Tibial artery (tissue), 4 donors: Measurements from ENCODE around the gene ALPG.
"Not testable (repeated sequence)": the region's sequence is repeated elsewhere in the genome, so short reads cannot be mapped to it uniquely, and the experiment has no call there.

ENCODE experiments used
- DNase-seq, 2 donors: peaks; one replicate each; pipeline ENCODE4 v3.0.0-alpha.2; 2019
- H3K27ac ChIP-seq, 2 donors: fragments of 200-600 bp; sonication (generic) in 1 of 2; 1 replicate in 1 of 2; 2 replicates in 1 of 2; pipeline ENCODE4 v1.5.1; 2018 to 2019; ENCODE audit warnings: mild to moderate bottlenecking in 1 of 2
- H3K27me3 ChIP-seq, 2 donors: fragments of 200-600 bp; sonication (generic) in 1 of 2; one replicate each; pipeline versions ENCODE4 v1.5.1 to v1.6.0; 2016 to 2019
- H3K36me3 ChIP-seq, 3 donors: fragments of 200-600 bp; sonication (generic) in 2 of 3; one replicate each; pipeline ENCODE4 v1.5.1; 2016 to 2019; ENCODE audit warnings: mild to moderate bottlenecking in 2 of 3
- H3K4me1 ChIP-seq, 4 donors: fragments of 200-600 bp; sonication (generic) in 2 of 4; 1 replicate in 3 of 4; 2 replicates in 1 of 4; pipeline ENCODE4 v1.5.1; 2016 to 2019
- H3K4me3 ChIP-seq, 2 donors: fragments of 200-600 bp; sonication (generic) in 1 of 2; 1 replicate in 1 of 2; 2 replicates in 1 of 2; pipeline ENCODE4 v1.5.1; 2018 to 2019; ENCODE audit warnings: mild to moderate bottlenecking in 2 of 2
- H3K9me3 ChIP-seq, 3 donors: fragments of 200-600 bp; sonication (generic) in 1 of 3; one replicate each; pipeline ENCODE4 v1.5.1; 2016 to 2019
- intact Hi-C: fragments of 100-400 bp; cut with DNase I; formaldehyde crosslinking; loops from one replicate; pipeline ENCODE4 v1.15.0; 2023; ENCODE audit warnings: low total_unique reads
- TF ChIP-seq, protein P1 (sequence below), 2 experiments: fragments of 200-600 bp in 1 of 2; fragments of 450-650 bp in 1 of 2; IDR thresholded peaks; one replicate each; pipeline ENCODE4 v1.5.1; 2017 to 2019; ENCODE audit warnings: antibody characterized with exemption in 2 of 2, mild to moderate bottlenecking in 1 of 2, moderate library complexity in 1 of 2

The ALPG gene

GRCh38 chr2:232388324-232388891, 18.2 kb upstream of the ALPG start:
- TF ChIP-seq, protein P1, sequence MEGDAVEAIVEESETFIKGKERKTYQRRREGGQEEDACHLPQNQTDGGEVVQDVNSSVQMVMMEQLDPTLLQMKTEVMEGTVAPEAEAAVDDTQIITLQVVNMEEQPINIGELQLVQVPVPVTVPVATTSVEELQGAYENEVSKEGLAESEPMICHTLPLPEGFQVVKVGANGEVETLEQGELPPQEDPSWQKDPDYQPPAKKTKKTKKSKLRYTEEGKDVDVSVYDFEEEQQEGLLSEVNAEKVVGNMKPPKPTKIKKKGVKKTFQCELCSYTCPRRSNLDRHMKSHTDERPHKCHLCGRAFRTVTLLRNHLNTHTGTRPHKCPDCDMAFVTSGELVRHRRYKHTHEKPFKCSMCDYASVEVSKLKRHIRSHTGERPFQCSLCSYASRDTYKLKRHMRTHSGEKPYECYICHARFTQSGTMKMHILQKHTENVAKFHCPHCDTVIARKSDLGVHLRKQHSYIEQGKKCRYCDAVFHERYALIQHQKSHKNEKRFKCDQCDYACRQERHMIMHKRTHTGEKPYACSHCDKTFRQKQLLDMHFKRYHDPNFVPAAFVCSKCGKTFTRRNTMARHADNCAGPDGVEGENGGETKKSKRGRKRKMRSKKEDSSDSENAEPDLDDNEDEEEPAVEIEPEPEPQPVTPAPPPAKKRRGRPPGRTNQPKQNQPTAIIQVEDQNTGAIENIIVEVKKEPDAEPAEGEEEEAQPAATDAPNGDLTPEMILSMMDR (IDR thresholded peaks at IDR 0.05): no peak
- H3K27ac ChIP-seq: no peak overlapping the region
- H3K9me3 ChIP-seq: no peaks in the 10 kb centered on the region
- peaks cover 0 to 25% (median 17%) of the 10 kb centered on the region in 4 donors for H3K4me1 ChIP-seq
- intact Hi-C loops: no loop called here
- H3K4me3 ChIP-seq: no peak overlapping the region
- DNase-seq: no peak
- H3K27me3 ChIP-seq: peaks cover 0 to 75% of the 10 kb centered on the region in 2 donors
- no peaks in the 10 kb centered on the region for H3K36me3 ChIP-seq

DNA sequence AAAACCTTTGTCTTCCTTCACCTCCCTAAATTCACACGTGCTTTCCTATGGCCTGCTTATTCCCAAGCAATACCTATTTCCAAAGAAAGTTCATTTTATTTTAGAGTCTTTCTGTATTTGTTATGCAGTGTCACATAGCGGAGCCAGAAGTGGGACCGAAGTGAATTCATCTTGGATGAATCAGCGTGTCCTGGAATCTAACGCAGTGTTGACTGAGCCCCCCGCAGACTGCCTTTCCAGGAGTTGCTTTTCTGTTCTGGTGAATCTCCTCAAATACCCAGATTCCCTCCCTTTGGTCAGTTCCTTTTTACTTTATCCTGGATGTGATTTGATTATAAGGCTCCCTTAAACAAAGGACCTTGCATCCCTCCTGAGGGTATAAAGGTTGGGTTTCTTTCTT, 17.3 kb upstream of the ALPG start:
- TF ChIP-seq, protein P1 (IDR thresholded peaks at IDR 0.05): no peak
- Histone ChIP-seq H3K4me3 (no peak overlapping the region), H3K9me3 (no peaks in the 10 kb centered on the region), H3K27me3 (peaks cover 0 to 71% of the 10 kb centered on the region in 2 donors), H3K4me1 (peaks cover 0 to 25% (median 17%) of the 10 kb centered on the region in 4 donors), H3K36me3 (no peaks in the 10 kb centered on the region), H3K27ac (no peak overlapping the region)
- intact Hi-C loops: no loop called here
- no peak for DNase-seq

- TF ChIP-seq, protein P1 (IDR thresholded peaks at IDR 0.05): no peak
- no peaks in the 10 kb centered on the region for H3K36me3 ChIP-seq
- peaks cover 0 to 65% of the 10 kb centered on the region in 2 donors for H3K27me3 ChIP-seq
Measured at GRCh38 chr2:232390661-232391060, 16.0 kb upstream of the ALPG start.

GRCh38 chr2:232393556-232393955, 13.1 kb upstream of the ALPG start:
- Histone ChIP-seq H3K27me3 (peaks cover 0 to 38% of the 10 kb centered on the region in 2 donors), H3K36me3 (no peaks in the 10 kb centered on the region), H3K4me3 (no peak overlapping the region), H3K9me3 (no peaks in the 10 kb centered on the region), H3K4me1 (peaks cover 0 to 2% (median 1%) of the 10 kb centered on the region in 4 donors), H3K27ac (no peak overlapping the region)
- no peak for DNase-seq
- TF ChIP-seq, protein P1 (IDR thresholded peaks at IDR 0.05): no peak
- intact Hi-C loops: no loop called here

More at GRCh38 chr2:232390661-232391060, 16.0 kb upstream of the ALPG start:
- no peak for DNase-seq
- Histone ChIP-seq H3K4me3 (no peak overlapping the region), H3K4me1 (peaks cover 0 to 25% (median 17%) of the 10 kb centered on the region in 4 donors), H3K9me3 (no peaks in the 10 kb centered on the region), H3K27ac (no peak overlapping the region)
- intact Hi-C loops: no loop called here

DNA sequence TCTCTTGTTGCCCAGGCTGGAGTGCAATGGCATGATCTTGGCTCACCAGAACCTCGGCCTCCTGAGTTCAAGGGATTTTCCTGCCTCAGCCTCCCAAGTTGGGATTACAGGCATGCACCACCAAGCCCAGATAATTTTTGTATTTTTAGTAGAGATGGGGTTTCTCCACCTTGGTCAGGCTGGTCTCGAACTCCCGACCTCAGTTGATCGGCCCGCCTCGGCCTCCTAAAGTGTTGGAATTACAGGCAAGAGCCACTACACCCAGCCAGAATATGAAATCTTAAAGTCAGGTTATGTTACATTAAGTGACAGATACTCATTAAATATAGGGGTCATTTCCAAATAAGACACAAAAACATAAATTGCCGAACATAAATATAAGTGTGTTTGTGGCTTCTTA, 12.2 kb upstream of the ALPG start:
- intact Hi-C loops, H3K36me3 ChIP-seq, H3K4me1 ChIP-seq, H3K9me3 ChIP-seq, H3K27ac ChIP-seq, H3K4me3 ChIP-seq, DNase-seq: not testable (repeated sequence)
- H3K27me3 ChIP-seq: peaks cover 0 to 33% of the 10 kb centered on the region in 2 donors

- H3K36me3 ChIP-seq: no peaks in the 10 kb centered on the region
- intact Hi-C loops: no loop called here
- no peak overlapping the region for H3K4me3 ChIP-seq
- TF ChIP-seq, protein P1 (IDR thresholded peaks at IDR 0.05): no peak
- no peak for DNase-seq
- peaks cover 0 to 26% of the 10 kb centered on the region in 2 donors for H3K27me3 ChIP-seq
- no peaks in the 10 kb centered on the region for H3K4me1 ChIP-seq
- no peak overlapping the region for H3K27ac ChIP-seq
- no peaks in the 10 kb centered on the region for H3K9me3 ChIP-seq
Measured at GRCh38 chr2:232395586-232395985, 11.1 kb upstream of the ALPG start.
